ENCODE data around the gene CCM2.

The CCM2 gene

DNA sequence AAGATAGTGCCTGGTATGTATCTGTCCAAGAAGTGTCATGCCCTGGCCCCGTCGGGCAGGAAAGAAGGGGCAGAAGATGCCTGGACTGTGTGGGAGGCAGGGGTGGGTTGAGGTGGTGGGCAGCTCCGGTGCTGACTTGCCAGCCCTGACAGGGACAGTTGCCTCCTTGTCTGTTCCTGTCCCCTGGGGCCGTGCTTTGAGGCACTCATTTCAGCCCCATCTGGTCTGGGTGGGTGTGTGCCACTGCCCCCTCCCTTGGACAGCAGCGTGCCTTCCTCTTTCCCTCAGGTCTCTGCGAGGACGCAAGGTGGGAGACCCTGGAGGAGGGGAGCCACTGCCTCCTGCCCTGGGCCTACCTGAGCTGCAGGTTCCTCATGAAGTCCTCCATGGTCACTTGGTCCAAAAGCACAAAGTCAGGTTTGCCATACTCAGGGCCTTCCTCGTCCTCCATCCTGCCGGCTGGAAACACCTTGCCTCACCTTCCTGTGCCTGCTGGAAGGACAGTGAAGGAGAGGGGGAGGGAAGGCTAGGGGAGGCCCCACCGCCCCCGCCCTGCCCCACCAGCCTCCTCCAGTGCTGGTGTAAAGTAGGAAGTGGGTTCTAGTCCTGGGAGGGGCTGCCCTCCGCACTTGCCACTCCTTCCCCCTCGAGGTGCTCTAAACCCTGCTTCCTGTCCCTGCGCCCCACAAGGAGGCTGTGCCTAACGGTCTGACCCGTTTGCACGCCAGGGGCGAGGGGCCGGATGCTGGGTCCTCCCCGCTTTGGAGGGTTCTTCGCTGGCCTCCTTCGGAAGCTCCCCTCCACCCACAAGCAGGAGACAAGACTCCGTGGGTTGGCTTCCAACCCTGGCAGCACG lies 21.3 kb upstream of the CCM2 start, which contains the start of gene MYO1G:
TSS of gene MYO1G (minus strand) at position 505 of the 856 bp plus-strand sequence. CDS start at position 451, 54 bp downstream.
- H3K4me3 ChIP-seq (ENCODE audit: low read depth, low read length), result no peak within 1 kb of the TSS
- TF ChIP-seq CTCF (IDR thresholded peaks at IDR 0.05; ENCODE audit: low read depth, low read length), result no peak

GRCh38 chr7:44979481-44980392 lies 20.3 kb upstream of the CCM2 start:
- no peak overlapping the region for H3K4me3 ChIP-seq (ENCODE audit: low read depth, low read length)
- TF ChIP-seq CTCF (IDR thresholded peaks at IDR 0.05; ENCODE audit: low read depth, low read length), result no peak

DNA sequence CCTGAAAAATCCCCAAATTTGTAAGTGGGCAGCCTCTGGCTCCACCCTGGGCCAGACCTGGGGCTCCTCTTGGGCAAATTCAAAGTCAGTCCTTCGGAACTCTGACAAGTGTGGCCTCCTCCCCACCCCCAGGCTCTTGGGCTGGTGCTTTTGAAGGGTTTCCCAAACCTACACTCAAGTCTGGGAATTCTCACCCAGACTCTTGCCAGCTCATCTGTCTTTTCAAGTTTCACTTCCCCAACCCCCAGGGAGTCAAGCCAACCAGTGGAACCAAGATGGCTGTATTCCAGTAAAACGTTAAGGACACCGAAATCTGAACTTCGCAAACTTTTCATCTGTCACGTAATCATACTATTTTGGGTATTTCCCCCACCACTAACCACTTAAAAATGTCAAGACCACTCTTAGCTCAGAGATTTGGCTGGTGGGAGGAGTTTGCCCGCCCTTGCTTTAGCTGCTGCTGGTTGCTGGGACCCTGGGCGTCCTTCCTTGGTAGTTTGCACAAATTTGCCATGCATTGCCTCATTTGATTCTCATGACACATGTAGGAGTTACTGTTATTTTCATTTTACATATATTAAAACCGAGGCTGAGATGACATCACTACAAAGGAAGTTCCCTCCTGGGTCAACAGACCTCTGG lies 19.5 kb upstream of the CCM2 start:
- TF ChIP-seq CTCF (IDR thresholded peaks at IDR 0.05; ENCODE audit: low read depth, low read length), result no peak
- H3K4me3 ChIP-seq (ENCODE audit: low read depth, low read length), result no peak overlapping the region

DNA sequence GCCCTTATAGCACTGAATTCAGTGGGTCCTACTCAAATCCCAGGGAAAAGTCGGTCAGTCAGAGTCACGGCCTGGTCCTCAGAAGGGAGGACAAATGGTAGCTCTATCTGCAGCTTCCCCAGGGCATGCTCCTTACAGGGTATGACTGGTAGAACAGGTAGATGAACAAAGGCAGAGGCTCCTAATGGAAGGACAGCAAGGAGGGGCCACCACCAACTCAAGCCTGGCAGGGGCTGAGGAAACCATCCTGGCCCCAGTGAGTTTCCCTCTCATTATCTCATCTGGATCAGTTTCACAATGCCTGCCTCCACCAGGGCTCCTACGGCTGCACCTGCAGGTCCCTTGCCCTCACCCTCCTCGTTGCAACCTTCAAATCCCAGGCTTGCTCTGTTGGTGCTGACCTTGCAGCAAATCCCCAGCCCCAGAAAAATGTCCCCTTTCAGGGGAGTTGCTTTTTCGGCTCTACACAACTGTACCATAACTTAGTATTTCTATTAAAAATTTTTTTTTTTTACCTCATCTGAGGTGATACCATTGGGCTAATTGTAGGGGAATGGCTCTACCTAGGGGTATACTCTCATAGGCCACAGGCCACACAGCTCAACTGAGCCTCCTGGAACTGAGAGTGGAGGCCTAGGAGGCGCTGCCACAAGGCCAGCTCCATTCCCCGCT lies 18.8 kb upstream of the CCM2 start:
- H3K4me3 ChIP-seq (ENCODE audit: low read depth, low read length), result no peak overlapping the region
- TF ChIP-seq CTCF (IDR thresholded peaks at IDR 0.05; ENCODE audit: low read depth, low read length), result no peak

DNA sequence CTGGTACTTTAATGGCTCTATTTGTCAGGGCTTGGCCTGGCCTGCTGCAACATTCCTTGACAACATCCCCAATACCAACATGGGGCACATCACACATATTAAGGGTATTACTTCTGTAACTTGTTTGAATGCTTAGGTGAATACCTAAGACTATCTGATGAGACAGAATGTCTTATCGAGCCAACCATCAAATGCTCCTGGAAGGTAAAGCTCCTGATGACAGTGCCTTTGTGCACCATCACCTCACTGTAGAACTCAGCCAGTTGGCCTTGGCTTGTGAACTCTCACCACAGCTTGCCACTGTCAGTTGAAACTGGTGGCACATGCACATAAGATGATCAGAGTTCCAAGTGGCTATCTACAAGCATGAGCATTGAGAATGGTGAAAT lies 17.5 kb upstream of the CCM2 start:
- TF ChIP-seq CTCF (IDR thresholded peaks at IDR 0.05; ENCODE audit: low read depth, low read length), result no peak
- H3K4me3 ChIP-seq (ENCODE audit: low read depth, low read length), result no peak overlapping the region

GRCh38 chr7:44982970-44983369 lies 17.0 kb upstream of the CCM2 start:
- H3K4me3 ChIP-seq (ENCODE audit: low read depth, low read length), result no peak overlapping the region
- TF ChIP-seq CTCF (IDR thresholded peaks at IDR 0.05; ENCODE audit: low read depth, low read length), result no peak

Measured in WI38 (cell line).